Peyer's patch (tissue), 4 donors: ENCODE data around the gene CRACDL.

Source experiments
- POLR2A ChIP-seq, 2 donors: fragments of 450-650 bp; IDR thresholded peaks; one replicate each; pipeline ENCODE4 v1.5.1; 2017; ENCODE audit warnings: antibody characterized with exemption in 2 of 2, mild to moderate bottlenecking in 2 of 2, moderate library complexity in 2 of 2
- TF ChIP-seq, protein P1 (sequence below), 6 experiments: fragments of 450-650 bp in 4 of 6; fragments of 200-600 bp in 2 of 6; sonication (generic) in 1 of 6; IDR thresholded peaks; one replicate each; pipeline ENCODE4 v1.5.1; 2017 to 2019; ENCODE audit warnings: antibody characterized with exemption in 6 of 6, mild to moderate bottlenecking in 3 of 6, moderate library complexity in 1 of 6

DNA sequence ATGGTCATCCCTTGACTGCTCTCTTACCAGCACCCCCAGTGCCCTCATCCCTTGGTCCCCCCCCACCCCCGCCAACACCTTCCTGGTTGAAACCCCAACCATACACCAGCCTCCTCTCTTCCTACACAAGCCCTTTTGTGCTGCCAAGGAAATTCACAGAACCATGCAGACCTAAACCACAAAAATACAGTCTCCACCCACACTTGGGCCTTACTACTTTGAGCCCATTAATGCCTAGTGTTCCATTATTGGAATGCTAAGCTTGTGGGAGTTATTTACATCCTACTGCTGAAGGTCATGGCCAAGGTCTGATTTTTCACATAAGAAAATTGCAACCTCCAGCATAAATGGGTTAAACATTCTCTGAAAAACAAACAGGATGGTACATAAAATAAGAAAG, 4.1 kb upstream of the CRACDL start:
- TF ChIP-seq, protein P1, sequence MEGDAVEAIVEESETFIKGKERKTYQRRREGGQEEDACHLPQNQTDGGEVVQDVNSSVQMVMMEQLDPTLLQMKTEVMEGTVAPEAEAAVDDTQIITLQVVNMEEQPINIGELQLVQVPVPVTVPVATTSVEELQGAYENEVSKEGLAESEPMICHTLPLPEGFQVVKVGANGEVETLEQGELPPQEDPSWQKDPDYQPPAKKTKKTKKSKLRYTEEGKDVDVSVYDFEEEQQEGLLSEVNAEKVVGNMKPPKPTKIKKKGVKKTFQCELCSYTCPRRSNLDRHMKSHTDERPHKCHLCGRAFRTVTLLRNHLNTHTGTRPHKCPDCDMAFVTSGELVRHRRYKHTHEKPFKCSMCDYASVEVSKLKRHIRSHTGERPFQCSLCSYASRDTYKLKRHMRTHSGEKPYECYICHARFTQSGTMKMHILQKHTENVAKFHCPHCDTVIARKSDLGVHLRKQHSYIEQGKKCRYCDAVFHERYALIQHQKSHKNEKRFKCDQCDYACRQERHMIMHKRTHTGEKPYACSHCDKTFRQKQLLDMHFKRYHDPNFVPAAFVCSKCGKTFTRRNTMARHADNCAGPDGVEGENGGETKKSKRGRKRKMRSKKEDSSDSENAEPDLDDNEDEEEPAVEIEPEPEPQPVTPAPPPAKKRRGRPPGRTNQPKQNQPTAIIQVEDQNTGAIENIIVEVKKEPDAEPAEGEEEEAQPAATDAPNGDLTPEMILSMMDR (IDR thresholded peaks at IDR 0.05), result no peak
- TF ChIP-seq POLR2A (IDR thresholded peaks at IDR 0.05), result no peak
